ENCODE measurements around the gene ARHGEF2.
"Not testable (repeated sequence)": the region's sequence is repeated elsewhere in the genome, so short reads cannot be mapped to it uniquely, and the experiment has no call there.

Gene ARHGEF2

DNA sequence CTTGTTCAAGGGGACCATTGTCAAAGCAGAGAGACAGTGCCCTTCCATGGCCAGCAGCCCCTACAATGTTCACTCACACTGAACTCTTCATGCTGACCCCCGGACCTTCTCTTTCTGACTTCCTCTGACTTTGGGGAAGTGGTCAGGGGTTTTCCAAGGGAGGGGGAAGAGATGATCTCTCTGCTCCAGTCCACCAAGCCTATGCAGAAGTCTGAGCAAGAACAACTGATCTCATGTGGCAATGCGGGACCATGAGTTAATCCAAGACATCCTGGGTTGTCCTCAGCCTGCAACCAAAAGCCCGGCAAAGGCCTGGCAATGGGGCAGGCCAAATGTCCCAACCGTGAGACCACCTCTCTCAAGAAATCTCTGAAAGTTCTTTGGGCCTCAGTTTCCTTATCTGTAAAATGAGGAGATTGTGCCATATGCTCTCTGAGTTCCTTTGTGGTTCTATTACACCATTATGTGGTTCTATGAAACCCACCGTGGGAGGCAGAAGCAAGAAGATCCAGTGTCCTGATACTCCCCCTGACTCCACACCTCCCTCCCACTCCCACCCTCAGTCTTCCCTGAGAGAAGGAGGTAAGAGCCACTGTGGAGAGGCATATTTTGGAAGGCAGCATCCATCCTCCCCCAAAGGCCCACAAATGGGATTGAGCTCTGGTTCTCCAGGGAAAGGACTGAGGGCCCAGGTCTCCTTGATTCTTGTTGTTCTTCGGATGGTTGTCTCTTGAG lies 11.8 kb upstream of the ARHGEF2 start:
- DNase-seq (ENCODE audit: low read depth), result no peak

GRCh38 chr1:155989242-155990004 lies 11.1 kb upstream of the ARHGEF2 start:
- DNase-seq (ENCODE audit: low read depth), result no peak

DNA sequence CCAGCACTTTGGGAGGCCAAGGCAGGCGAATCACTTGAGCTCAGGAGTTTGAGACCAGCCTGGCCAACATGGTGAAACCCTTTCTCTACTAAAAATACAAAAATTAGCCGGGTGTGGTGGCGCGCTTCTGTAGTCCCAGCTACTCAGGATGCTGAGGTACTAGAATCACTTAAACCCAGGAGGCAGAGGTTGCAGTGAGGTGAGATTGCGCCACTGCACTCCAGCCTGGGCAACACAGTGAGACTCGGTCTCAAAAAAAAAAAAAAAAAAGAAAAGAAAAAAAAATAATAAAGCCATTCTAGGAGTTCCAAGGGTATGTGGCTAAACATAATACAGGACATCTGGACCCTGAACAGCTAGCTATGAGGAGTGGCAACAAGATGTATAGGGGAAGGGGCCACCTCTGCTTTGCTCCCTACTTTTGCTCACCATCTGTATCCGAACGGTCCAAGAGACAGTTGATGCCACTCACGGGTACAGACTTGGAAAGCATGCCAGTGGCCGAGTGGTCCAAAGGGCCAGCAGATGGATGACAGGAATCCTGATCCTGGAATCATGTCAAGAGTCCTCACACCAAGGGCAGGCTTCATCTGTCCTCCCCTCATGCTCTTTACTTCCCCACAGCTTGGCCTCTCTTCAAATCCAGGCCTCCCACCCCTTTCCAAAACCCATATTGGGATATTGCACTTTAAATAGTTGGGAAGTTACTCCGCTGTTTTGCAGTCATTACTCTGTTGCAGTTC lies 6.7 kb upstream of the ARHGEF2 start:
- not testable (repeated sequence) for DNase-seq (ENCODE audit: low read depth)

GRCh38 chr1:155984341-155984740 lies 6.0 kb upstream of the ARHGEF2 start:
- no peak for DNase-seq (ENCODE audit: low read depth)

DNA sequence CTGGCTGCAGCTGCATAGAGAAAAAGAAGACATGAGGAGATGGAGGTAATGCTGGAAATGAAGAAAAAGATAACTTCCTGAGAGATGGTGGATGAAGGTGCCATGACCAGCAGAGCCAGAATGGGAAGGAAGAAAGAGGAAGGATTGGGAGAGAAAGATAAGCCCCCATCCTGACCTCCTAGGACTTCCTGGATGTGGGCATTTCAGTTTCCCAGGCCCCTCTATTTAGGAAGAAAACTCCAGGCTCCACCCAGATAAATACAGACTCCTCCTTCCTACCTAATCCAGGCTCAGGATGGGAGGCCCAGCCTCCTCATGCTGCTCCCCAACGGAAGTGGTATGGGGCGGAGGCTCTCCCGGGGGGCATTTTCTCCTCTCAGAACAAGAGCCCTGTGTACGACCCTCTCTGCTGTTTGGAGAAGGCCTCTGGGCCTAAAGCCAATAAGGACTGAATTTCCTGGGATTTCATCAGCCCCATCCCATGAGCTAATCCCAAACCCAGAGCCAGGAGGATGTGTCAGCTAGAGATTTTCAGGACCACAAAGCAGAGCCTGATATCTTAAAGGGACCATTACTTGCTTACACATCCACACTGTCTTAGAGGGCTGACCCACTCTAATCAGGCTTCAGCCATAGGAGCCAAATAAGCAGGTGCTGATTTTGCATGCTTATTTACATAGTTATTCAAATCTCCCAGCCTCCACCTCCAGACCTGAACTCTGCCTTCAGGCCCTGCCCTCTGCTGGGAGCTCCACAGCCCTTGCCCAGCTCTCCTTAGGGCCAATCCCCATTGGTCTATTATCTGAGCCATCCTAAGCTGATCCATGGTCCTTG lies 5.1 kb upstream of the ARHGEF2 start:
- peak; percentile 99 for DNase-seq (ENCODE audit: low read depth)

DNA sequence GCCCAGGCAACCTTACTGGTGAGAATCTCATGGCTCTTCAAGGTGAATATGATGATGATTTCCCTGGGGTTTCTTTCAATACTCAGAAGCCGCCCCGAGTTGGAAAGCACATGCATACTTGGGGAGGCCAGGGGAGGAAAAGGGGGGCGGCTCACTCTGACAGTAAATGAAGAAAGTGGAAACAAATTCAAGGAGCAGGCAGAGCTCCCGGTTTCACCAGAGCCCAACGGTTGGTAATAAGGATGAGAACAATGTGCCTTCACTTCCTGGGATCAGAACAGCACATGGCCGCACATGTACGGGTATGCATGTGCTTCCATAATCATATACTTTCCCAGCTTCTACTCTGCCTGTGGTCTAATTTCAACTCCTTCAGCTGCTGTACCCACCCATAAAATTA lies 3.8 kb upstream of the ARHGEF2 start:
- DNase-seq (ENCODE audit: low read depth), result no peak

DNA sequence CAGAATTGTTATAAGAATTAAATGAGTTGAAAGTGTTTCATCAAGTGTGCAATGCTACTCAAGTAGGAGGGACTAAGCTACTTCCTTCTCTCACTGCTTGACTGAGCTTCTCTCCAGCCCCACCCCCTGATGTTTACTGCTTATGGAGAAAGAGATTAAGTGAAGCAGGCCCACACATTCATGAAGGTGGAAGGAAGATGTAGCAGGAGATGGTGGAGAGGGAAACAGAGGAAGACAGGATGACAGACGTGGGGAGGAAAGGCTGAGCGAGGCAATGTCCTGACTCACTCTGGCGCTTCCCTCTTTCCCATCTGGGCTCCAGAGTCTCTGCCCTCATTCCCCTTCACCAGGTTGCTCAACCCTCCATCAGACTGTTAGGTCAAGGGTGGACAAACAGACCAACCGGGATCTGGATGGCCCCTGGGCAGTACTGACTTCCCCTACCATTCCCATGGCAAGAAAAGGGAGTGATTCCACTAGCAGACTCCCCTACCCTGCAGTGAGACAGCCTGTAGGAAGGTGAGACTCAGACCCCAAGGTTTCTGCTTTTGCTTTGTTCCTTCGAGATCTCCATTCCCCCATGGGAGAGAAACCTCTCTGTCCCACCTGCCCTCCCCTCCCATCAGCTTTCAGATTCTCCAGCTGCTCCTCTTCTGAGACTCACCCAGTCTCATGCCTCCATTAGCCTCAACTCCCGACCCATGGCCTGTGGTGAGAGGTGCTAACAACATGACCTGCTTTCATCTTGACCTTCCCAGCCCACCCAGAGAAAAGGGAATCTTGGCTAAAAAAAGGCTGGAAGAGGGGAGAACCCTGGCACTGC lies 3.1 kb upstream of the ARHGEF2 start:
- DNase-seq (ENCODE audit: low read depth), result peak; percentile 89

- DNase-seq (ENCODE audit: low read depth), result no peak
Measured at GRCh38 chr1:155979597-155980343, 1.4 kb upstream of the ARHGEF2 start.

GRCh38 chr1:155978973-155979429 lies 654 bp upstream of the ARHGEF2 start:
- no peak for DNase-seq (ENCODE audit: low read depth)

- DNase-seq (ENCODE audit: low read depth), result no peak
Measured at GRCh38 chr1:155977690-155978324, 540 bp downstream of the ARHGEF2 start.

- DNase-seq (ENCODE audit: low read depth), result no peak
Measured at GRCh38 chr1:155976913-155977689, 1.2 kb downstream of the ARHGEF2 start.

DNA sequence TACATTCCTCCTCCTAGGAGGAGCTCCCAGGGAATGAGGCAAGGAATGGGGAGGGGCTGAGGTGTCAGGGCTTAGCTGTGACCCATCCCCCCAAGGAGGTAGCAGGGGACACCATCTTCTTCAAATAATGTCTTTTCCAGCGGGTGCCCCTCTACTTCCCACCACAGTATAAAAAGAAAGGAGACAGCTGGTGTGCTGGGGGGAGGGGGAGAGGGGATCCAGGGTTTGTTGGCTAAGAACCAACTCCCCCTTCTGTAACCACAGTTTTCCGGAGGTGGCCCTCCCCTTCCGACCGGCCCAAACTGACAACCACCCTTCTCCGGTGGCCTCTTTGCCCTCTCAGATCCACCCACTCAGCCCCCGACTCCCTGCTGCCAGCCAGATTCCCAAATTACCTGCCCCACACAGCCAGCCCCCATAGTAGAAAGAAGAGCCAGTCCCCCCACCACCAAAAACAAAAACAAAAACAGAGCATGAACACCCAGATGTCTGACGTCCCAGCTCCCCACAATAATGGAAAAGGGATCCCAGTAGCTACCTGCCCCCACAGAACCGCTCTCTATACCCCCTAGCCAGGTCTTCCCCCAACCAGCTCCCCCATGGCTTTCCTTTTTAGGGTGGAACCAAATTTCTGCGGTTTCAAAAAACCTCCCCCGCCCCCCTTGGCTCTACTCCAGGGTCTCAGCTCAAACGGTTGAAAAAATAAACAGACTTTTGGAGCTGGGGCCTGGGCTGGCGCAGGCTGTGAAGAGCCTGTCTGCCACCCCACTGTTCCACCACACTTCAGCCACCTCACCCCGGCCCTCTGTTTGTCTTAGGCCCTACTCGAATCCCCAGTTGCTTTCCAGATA lies 2.1 kb downstream of the ARHGEF2 start:
- no peak for DNase-seq (ENCODE audit: low read depth)

DNA sequence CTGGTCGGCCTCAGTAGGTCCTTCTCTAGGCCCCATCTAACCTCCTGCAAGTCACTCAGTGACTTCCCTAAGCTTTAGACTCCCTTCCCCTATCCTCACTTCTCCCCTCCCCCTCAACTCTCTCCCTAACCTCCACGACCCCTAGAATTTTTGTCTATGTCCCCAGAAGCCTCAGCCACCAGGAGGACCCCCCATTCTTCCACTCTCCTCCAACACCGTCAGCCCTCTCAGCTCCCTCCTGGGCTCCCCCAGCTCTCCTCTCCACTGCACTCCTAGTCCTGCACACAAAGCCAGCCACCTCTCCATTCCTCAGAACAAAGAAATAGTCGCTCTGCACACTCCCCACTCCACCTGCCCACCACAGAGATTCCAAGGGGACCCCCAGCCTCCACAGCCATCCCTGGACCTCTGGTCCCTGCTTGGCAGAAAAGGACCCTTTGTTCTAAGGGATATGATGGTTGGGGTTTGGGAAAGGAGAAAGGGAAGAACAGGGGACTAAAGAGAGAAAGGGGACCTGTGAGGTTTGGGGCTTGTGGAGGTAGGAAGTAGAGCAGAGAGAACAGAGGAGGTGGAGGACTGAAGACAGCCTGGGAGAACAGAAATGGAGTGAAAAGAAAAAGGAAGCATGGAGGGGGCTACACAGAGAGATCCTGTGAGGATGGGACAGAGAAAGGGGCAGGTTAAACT lies 2.8 kb downstream of the ARHGEF2 start:
- no peak for DNase-seq (ENCODE audit: low read depth)

DNA sequence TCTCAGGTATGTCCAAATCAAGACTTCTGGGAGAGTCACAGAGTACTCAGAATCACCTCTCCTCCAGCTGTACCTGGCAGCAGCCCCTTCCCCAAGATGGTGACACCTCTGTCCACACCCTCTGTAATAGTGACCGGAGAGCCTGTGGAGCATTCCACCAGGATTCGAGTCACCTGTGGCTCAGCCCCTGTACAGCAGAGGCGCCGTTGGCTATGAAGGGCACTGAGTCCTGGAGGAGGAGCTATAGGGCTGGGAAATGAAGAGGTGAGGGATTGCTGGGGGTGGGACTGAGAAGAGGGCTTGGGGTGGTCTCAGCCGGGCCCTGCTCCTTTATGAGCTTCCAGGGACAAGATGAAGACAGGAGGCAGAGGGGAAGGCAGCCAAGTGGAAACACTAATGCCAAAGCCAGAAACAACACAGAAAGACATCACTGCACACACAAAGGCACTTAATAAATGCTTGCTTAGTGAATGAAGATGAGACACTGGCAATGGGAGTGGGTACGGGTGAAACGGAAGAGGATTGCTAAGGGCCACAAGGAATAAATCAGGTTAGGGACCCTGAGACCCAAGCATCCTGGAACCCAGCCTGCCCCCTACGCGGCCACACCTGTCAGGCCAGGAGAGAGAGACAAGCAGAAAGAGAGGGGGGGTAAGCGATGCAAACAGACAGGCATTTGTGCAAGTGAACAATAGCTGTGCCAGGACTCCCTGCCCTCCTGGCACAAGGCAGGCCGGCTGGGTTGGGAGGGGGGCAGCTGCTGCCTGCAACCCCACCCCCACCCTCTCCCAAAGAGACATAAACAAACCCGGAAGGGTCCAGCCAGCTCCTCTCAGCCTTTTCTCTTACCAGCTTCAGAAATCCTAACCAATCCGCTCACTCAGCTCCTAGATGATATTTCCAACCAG lies 3.9 kb downstream of the ARHGEF2 start:
- DNase-seq (ENCODE audit: low read depth), result no peak

- DNase-seq (ENCODE audit: low read depth), result no peak
Measured at GRCh38 chr1:155973723-155974122, 4.6 kb downstream of the ARHGEF2 start.
